Hepatocyte (in vitro differentiated cells): ENCODE data around the gene ALOX5.

Experiments used
- CTCF ChIP-seq: fragments of 200-600 bp; sonication (generic); IDR thresholded peaks from 2 replicates; pipeline ENCODE4 v1.5.1; 2016; ENCODE audit warnings: antibody characterized with exemption, mild to moderate bottlenecking; ENCODE audit not compliant: poor library complexity
- EZH2 ChIP-seq: fragments of 200-600 bp; sonication (generic); IDR thresholded peaks from 2 replicates; pipeline ENCODE4 v1.6.1; 2016; ENCODE audit warnings: antibody characterized with exemption, mild to moderate bottlenecking, borderline replicate concordance
- EZH2phosphoT487 ChIP-seq: fragments of 200-600 bp; sonication (generic); IDR thresholded peaks from one replicate; pipeline ENCODE4 v1.6.1; 2018; ENCODE audit warnings: antibody characterized with exemption, mild to moderate bottlenecking, low read depth, moderate library complexity; ENCODE audit not compliant: unreplicated experiment, severe bottlenecking

- no peak for TF ChIP-seq CTCF
- TF ChIP-seq EZH2: no peak
- TF ChIP-seq EZH2phosphoT487: no peak
These were observed 18.5 kb upstream of the ALOX5 start for GRCh38 chr10:45355494-45355893.
